ENCODE data around the gene TRMT2B.

DNA sequence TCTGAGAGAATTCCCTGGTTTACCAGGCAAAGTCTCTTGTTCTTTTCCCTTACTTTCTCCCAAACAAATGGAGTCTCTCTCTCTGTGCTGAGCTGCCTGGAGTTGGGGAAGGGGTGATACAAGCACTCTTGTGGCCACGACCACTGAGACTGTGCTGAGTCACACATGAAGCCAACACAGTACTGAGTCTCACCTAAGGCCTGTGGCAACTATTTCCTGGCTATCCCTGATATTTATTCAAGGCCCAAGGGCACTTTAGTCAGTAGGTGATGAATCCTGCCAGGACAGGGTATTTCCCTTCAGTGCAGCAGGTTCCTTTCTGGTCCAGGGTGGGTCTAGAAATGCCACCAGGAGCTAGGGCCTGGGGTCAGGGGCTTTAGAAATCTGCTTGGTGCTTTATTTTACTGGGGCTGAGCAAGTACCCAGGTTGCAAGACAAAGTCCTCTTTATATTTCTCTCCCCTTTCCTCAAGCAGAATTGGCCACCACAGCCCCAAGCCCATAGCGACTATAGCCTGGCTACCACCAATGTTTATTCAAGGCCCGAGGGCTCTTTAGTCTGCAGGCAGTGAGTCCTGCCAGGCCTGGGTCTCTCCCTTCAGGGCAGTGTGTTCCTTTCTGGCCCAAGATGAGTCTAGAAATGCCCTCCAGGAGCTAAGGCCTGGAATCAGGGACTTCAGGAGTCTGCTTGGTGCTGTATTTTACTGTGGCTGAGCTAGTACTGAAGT, 71.9 kb downstream of the TRMT2B start:
- TF ChIP-seq, protein P1, sequence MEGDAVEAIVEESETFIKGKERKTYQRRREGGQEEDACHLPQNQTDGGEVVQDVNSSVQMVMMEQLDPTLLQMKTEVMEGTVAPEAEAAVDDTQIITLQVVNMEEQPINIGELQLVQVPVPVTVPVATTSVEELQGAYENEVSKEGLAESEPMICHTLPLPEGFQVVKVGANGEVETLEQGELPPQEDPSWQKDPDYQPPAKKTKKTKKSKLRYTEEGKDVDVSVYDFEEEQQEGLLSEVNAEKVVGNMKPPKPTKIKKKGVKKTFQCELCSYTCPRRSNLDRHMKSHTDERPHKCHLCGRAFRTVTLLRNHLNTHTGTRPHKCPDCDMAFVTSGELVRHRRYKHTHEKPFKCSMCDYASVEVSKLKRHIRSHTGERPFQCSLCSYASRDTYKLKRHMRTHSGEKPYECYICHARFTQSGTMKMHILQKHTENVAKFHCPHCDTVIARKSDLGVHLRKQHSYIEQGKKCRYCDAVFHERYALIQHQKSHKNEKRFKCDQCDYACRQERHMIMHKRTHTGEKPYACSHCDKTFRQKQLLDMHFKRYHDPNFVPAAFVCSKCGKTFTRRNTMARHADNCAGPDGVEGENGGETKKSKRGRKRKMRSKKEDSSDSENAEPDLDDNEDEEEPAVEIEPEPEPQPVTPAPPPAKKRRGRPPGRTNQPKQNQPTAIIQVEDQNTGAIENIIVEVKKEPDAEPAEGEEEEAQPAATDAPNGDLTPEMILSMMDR (IDR thresholded peaks at IDR 0.05), result no peak
- TF ChIP-seq EP300 (IDR thresholded peaks at IDR 0.05), result no peak
- no peak for TF ChIP-seq POLR2A (IDR thresholded peaks at IDR 0.05; ENCODE audit: low read depth)

All from esophagus muscularis mucosa (tissue), 4 donors.